ENCODE results near the gene SPRY1.

The SPRY1 gene

DNA sequence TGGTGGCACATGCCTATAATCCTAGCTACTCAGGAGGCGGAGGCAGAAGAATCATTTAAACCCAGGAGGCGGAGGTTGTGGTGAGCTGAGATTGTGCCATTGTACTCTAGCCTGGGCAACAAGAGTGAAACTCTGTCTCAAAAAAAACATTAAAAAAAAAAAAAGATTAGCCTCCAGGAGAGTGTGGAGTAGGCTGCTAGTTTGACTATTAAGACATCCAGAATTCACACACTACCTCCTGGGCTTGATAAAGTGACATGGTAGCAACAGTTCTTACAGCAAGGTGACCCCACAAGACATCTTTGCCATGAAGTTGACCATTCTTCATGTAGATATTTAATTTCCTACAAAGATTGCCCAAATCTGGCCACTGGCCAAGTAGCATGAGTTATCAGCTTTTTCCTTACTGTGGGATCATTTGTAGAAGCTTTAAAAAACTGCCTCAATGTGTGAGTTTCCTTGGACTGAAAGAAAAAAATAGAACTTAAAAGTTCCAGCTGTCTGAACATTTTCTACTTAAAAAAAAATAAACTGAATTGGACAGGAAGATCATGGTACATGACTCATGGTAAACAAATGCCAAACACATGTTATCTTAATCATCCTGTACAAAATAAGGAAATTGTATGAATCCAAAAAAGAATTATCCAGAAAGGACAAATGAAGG lies 35.3 kb upstream of the SPRY1 start:
- TF ChIP-seq GATA2 (IDR thresholded peaks at IDR 0.05; ENCODE audit: low read depth, low read length), result no peak
- no peak for TF ChIP-seq GATA3 (IDR thresholded peaks at IDR 0.05; ENCODE audit: low read depth, low read length)

DNA sequence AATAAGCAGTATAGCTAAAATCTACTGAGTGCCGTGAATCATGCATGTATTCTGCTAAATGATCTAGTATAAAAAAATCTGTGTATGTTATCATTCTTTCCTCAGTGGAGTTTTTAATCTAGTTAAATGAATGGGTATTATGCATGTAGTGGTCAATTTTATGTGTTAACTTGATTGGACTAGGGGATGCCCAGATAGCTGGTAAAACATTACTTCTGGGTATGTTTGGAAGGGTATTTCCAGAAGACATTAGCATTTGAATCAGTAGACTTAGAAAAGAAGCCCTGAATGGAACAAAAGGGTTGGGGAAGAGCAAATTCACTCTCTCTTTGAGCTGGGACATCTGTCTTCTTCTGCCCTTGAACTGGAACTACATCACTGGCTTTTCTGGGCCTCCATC lies 34.5 kb upstream of the SPRY1 start:
- TF ChIP-seq GATA3 (IDR thresholded peaks at IDR 0.05; ENCODE audit: low read depth, low read length) (no peak), GATA2 (IDR thresholded peaks at IDR 0.05; ENCODE audit: low read depth, low read length) (no peak)

DNA sequence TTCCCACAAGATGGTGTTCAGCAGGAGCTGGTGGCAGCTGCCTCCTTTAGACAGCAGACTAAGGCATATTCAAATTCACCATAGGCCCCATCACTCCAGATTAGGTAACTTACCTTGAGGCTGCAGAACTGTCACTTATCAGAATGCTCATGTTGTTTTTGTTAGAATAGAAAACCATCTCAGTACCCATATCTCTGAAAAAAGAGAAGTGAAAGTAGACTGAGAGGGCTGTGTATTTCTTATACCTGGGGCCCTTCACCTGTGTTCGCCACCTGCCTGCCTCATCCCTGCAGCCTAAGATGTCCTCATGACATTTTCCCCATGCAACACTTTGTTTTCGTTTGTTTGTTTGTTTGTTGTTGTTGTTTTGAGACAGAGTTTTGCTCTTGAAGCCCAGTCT lies 32.9 kb upstream of the SPRY1 start:
- TF ChIP-seq GATA3 (IDR thresholded peaks at IDR 0.05; ENCODE audit: low read depth, low read length) (no peak), GATA2 (IDR thresholded peaks at IDR 0.05; ENCODE audit: low read depth, low read length) (no peak)

DNA sequence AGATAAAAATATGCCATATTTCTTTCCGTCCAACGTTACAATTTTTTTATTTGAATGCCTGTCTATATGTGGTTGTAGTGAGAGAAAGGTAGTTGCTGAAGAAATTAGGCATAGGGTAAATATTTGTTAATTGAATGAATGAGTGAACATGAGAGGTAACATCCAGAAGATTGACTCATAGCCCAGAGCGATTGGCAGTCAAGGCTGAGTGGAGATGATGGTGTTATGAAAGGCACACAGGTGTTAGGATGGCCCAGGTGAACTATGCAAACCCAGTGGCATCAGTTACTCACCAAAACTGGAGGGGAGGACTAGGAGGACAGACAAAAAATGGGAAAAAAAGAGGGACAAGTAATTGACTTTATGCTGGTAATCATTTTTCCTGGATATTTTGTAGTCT lies 31.7 kb upstream of the SPRY1 start:
- TF ChIP-seq GATA3 (IDR thresholded peaks at IDR 0.05; ENCODE audit: low read depth, low read length), result no peak
- TF ChIP-seq GATA2 (IDR thresholded peaks at IDR 0.05; ENCODE audit: low read depth, low read length), result no peak

- no peak for TF ChIP-seq GATA2 (IDR thresholded peaks at IDR 0.05; ENCODE audit: low read depth, low read length)
- no peak for TF ChIP-seq GATA3 (IDR thresholded peaks at IDR 0.05; ENCODE audit: low read depth, low read length)
These were observed 31.2 kb upstream of the SPRY1 start for GRCh38 chr4:123365412-123365811.

GRCh38 chr4:123366144-123366748 lies 30.3 kb upstream of the SPRY1 start:
- TF ChIP-seq GATA3 (IDR thresholded peaks at IDR 0.05; ENCODE audit: low read depth, low read length) (no peak), GATA2 (IDR thresholded peaks at IDR 0.05; ENCODE audit: low read depth, low read length) (no peak)

GRCh38 chr4:123378794-123379193 lies 17.8 kb upstream of the SPRY1 start:
- TF ChIP-seq GATA3 (IDR thresholded peaks at IDR 0.05; ENCODE audit: low read depth, low read length) (no peak), GATA2 (IDR thresholded peaks at IDR 0.05; ENCODE audit: low read depth, low read length) (no peak)

DNA sequence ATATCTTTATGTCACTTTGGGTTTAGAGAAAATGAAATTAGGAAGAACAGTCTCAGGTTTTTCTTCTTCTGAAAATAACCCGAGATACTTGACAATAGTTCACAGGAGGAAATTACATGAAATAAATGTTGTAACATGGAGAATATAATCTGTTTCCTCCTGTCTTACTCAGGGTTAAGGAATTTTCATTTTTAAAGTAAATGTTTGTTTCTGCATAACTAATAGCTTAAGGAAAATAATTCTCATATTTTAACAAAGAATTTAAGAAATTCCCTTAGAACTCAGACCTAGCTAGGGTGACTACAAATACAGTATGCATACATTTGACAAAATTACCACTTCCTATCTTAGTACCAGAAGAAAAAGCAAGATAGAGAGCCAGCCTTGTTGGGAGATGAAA lies 17.2 kb upstream of the SPRY1 start:
- no peak for TF ChIP-seq GATA2 (IDR thresholded peaks at IDR 0.05; ENCODE audit: low read depth, low read length)
- TF ChIP-seq GATA3 (IDR thresholded peaks at IDR 0.05; ENCODE audit: low read depth, low read length), result no peak

DNA sequence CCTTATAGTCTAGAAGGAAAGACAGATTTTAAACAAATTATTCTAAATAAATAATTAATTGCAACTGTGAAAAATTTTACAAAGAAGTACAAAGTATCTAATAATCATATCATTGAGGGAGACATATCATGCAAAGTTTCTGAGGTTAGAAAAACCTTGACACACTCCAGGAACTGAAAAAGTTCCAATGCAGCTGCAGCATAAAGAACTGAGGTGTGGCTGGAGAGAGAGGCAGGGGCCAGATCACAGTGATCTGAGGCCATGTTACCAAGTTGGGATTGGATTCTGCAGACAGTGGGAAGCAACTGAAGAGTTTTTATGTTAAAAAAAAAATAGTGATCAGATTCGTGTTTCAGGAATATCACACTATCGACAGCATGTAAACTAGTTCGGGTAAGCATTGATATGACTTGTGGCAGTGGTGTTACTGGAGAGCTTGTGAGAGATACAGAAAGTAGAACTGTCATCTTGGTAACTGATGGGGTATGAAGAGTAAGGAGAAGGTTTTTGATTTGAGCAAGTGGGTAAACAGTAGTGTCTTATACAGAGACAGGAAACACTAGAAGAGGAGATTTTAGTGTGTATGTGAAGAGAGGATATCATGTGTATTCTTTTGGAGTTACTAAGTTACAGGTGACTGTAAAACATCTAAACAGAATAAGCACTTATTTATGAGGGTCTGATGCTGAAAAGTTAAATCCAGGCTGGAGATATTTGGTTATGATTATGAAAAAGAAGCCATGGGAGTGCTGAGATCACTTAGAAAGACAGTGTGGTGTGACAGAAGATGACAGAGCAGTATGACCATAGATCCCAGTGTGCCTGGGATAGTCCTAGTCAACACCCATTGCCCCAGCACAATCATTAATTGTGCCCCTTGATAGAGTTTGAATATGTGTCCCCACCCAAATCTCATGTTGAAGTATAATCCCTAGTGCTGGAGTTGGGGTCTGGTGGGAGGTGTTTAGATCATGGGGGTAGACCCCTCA lies 15.6 kb upstream of the SPRY1 start:
- no peak for TF ChIP-seq GATA3 (IDR thresholded peaks at IDR 0.05; ENCODE audit: low read depth, low read length)
- TF ChIP-seq GATA2 (IDR thresholded peaks at IDR 0.05; ENCODE audit: low read depth, low read length), result no peak

DNA sequence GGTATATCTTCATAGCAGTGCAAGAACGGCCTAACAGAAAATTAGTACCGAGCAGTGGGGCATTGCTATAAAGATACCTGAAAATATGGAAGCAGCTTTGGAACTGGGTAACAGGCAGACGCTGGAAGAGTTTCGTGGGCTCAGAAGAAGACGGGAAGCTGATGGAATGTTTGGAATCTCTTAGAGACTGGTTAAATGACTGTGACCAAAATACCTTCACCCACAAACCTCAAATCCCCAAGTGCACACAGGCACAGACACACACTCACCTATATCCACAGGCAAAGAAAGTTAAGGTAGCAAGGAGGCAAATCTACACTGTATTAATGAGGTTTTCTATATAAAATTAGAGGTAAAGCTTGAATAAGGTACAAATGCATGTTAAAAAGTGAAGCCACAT lies 14.6 kb upstream of the SPRY1 start:
- TF ChIP-seq GATA3 (IDR thresholded peaks at IDR 0.05; ENCODE audit: low read depth, low read length) (no peak), GATA2 (IDR thresholded peaks at IDR 0.05; ENCODE audit: low read depth, low read length) (no peak)

- no peak for TF ChIP-seq GATA2 (IDR thresholded peaks at IDR 0.05; ENCODE audit: low read depth, low read length)
- TF ChIP-seq GATA3 (IDR thresholded peaks at IDR 0.05; ENCODE audit: low read depth, low read length), result no peak
These were observed 13.0 kb upstream of the SPRY1 start for GRCh38 chr4:123383566-123383965.

- TF ChIP-seq GATA3 (IDR thresholded peaks at IDR 0.05; ENCODE audit: low read depth, low read length), result no peak
- TF ChIP-seq GATA2 (IDR thresholded peaks at IDR 0.05; ENCODE audit: low read depth, low read length), result no peak
These were observed 10.0 kb upstream of the SPRY1 start for GRCh38 chr4:123386609-123387008.

DNA sequence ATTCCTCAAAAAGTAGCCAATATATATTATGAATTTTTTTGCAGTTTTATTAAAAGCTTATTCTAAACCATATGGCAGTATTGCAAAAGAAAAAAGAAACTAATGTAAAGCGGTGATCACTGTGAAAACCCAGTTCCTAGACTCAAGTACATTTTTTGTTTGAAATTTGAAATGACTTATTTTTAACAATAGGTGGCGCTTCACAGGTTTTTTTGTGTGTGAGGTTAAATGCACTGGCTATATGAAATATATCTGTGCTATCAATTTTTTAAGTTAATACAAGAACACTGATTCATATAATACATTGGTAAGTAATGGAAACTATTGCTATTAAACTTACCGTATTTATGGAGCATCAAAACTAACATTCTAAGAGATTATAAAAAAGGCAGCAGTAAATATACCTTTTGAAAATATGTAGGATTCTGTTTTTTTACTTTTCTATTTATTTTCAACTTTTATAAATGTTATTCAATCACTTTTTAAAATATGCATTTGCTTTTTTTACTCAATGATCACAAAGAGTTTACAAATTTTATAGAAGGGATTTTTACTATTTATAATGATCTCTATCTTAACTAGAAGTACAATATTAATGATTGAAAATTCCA lies 5.6 kb upstream of the SPRY1 start:
- TF ChIP-seq GATA2 (IDR thresholded peaks at IDR 0.05; ENCODE audit: low read depth, low read length) (no peak), GATA3 (IDR thresholded peaks at IDR 0.05; ENCODE audit: low read depth, low read length) (0 out of 2 replicates have a peak, but pooled peaks have one; percentile 31)

DNA sequence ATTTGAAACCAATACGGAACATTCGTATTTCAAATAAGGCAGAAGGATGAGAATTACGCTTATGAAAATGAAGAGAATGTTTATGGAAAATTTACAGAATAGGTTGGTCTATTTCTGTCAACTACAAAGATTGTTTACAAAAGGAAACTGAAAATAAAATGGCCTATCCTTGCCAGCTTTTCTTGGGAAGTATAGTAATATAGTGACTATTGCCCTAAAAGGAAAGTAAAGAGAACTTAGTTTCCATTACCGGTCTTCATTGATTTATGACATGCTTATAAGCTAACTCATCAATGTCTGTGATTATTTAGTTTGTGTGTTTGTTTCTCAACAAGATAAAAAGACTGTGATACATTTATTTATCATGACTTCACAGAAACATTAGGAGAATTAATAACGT lies 2.9 kb upstream of the SPRY1 start:
- no peak for TF ChIP-seq GATA3 (IDR thresholded peaks at IDR 0.05; ENCODE audit: low read depth, low read length)
- no peak for TF ChIP-seq GATA2 (IDR thresholded peaks at IDR 0.05; ENCODE audit: low read depth, low read length)

Measured in SH-SY5Y (cell line).